ENCODE measurements around the gene RBMS1. TPM values are rescaled to one million over a fixed set of nuclear protein-coding genes. Genes with fewer than 3 reads are reported as not detected.

The RBMS1 gene
- total RNA-seq, 1 experiment from 2014 or later: 91.9 TPM

DNA sequence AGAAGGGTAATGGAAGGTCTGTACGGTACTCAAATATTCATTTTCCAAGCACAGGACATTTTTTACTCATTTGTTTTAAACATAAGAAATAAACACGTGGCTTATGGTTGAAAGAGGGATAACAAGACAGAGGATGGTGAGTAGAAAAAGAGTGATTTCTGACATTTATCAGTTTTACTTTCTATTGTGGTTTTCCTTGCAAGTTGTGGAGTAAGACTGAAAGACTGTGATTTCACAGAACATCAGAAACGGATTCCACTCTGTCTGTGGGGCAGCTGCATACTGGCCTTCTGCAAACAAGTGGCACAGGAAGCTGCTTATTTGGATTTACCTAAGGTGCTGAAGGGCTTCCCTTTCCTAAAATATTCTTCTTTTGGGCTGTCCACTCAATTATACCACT lies 171.3 kb downstream of the RBMS1 start:
- ChIA-PET POLR2A (no interaction called here), CTCF (interaction anchor here (2.7 kb wide), 1 partner anchor 648 kb away, joined by 14 read pairs; no protein-coding TSS in a partner anchor)

DNA sequence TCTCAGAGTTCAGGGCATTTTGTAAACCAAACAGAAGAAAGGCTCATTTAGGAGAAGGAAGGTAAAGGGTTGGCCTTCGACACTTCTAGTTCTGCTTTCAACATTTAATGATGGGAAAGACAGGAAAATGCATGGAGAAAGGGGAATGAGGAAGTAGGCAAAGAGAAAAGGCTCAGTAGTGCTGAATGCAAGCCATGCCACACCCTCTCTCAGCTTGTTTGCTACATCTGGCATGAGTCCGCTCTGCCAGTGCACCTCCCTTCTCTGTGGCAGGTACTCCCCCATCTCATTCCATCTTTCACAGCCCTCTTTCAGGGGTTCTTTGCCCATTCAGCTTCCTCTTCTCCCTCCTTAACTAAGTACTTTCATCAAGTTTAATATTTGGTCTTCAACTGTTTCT lies 172.6 kb downstream of the RBMS1 start:
- Histone ChIP-seq H3K36me3 (ENCODE audit: control insufficient read depth, insufficient read depth, low read length) (no peaks in the 10 kb centered on the region), H3K9me3 (no peaks in the 10 kb centered on the region), H3K4me3 (ENCODE audit: low read depth, low read length) (no peak overlapping the region), H3K27me3 (replicated peaks; ENCODE audit: control insufficient read depth, insufficient read depth, low read length) (no peaks in the 10 kb centered on the region), H3K4me1 (peaks cover 6% of the 10 kb centered on the region; the same call in 1 of the 2 replicates)
- no peak for DNase-seq
- no peak overlapping the region for H3K27ac Mint-ChIP-seq (ENCODE audit: unreplicated experiment)
- BruUV-seq (replicated peaks): no TSS peak
- no peaks in the 10 kb centered on the region for H3K36me3 Mint-ChIP-seq (ENCODE audit: insufficient read depth, unreplicated experiment)
- POLR2A ChIA-PET: no interaction called here
- H3K4me1 Mint-ChIP-seq (ENCODE audit: low read depth, unreplicated experiment): peaks cover 20% of the 10 kb centered on the region
- CTCF ChIA-PET: no interaction called here
- TF ChIP-seq, protein P1, sequence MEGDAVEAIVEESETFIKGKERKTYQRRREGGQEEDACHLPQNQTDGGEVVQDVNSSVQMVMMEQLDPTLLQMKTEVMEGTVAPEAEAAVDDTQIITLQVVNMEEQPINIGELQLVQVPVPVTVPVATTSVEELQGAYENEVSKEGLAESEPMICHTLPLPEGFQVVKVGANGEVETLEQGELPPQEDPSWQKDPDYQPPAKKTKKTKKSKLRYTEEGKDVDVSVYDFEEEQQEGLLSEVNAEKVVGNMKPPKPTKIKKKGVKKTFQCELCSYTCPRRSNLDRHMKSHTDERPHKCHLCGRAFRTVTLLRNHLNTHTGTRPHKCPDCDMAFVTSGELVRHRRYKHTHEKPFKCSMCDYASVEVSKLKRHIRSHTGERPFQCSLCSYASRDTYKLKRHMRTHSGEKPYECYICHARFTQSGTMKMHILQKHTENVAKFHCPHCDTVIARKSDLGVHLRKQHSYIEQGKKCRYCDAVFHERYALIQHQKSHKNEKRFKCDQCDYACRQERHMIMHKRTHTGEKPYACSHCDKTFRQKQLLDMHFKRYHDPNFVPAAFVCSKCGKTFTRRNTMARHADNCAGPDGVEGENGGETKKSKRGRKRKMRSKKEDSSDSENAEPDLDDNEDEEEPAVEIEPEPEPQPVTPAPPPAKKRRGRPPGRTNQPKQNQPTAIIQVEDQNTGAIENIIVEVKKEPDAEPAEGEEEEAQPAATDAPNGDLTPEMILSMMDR (IDR thresholded peaks at IDR 0.05; ENCODE audit: insufficient read depth in 1 of 2, low read depth in 1 of 2, low read length in 1 of 2, severe bottlenecking in 1 of 2, unreplicated experiment in 1 of 2): no peak
- H3K9me3 Mint-ChIP-seq (ENCODE audit: unreplicated experiment): no peaks in the 10 kb centered on the region
- H3K4me3 Mint-ChIP-seq (ENCODE audit: unreplicated experiment): no peak overlapping the region
- intact Hi-C loops (cut with micrococcal nuclease; ENCODE audit: unreplicated experiment): no loop called here
- H3K27me3 Mint-ChIP-seq (ENCODE audit: insufficient read depth, unreplicated experiment): no peaks in the 10 kb centered on the region

More for the DNA sequence above, 171.3 kb downstream of the RBMS1 start:
- no peaks in the 10 kb centered on the region for H3K36me3 Mint-ChIP-seq (ENCODE audit: insufficient read depth, unreplicated experiment)
- Histone ChIP-seq H3K4me1 (peaks cover 6% of the 10 kb centered on the region), H3K36me3 (ENCODE audit: control insufficient read depth, insufficient read depth, low read length) (no peaks in the 10 kb centered on the region), H3K4me3 (ENCODE audit: low read depth, low read length) (no peak overlapping the region), H3K27me3 (replicated peaks; ENCODE audit: control insufficient read depth, insufficient read depth, low read length) (no peaks in the 10 kb centered on the region), H3K9me3 (no peaks in the 10 kb centered on the region)
- intact Hi-C loops (cut with micrococcal nuclease; ENCODE audit: unreplicated experiment): no loop called here
- H3K9me3 Mint-ChIP-seq (ENCODE audit: unreplicated experiment): no peaks in the 10 kb centered on the region
- BruUV-seq (replicated peaks): no TSS peak
- no peak overlapping the region for H3K27ac Mint-ChIP-seq (ENCODE audit: unreplicated experiment)
- H3K4me1 Mint-ChIP-seq (ENCODE audit: low read depth, unreplicated experiment): peaks cover 20% of the 10 kb centered on the region
- no peak for DNase-seq
- TF ChIP-seq, protein P1 (IDR thresholded peaks at IDR 0.05; ENCODE audit: insufficient read depth in 1 of 2, low read depth in 1 of 2, low read length in 1 of 2, severe bottlenecking in 1 of 2, unreplicated experiment in 1 of 2): no peak
- H3K27me3 Mint-ChIP-seq (ENCODE audit: insufficient read depth, unreplicated experiment): no peaks in the 10 kb centered on the region
- H3K4me3 Mint-ChIP-seq (ENCODE audit: unreplicated experiment): no peak overlapping the region

DNA sequence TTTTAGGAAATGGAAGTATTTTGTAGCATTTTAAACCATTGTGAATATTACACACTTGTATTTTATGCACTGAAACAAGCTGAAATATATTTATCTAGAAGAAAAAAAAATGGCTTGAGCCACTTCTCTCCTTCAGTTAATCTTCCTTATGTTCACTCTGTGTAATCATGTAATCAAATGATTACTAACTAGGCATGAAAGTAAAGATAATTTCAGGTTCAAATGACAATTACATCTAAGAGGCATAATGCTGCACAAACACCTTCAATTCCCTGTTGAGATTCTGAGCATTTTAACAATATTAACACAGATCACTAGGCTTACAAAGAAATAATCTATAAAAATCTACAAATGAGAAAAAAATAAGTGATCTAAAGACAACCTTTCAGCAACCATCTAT lies 173.9 kb downstream of the RBMS1 start:
- Histone ChIP-seq H3K9me3 (no peaks in the 10 kb centered on the region), H3K4me1 (peaks cover 6% of the 10 kb centered on the region; the same call in 1 of the 2 replicates), H3K36me3 (ENCODE audit: control insufficient read depth, insufficient read depth, low read length) (no peaks in the 10 kb centered on the region), H3K27me3 (replicated peaks; ENCODE audit: control insufficient read depth, insufficient read depth, low read length) (no peaks in the 10 kb centered on the region), H3K4me3 (ENCODE audit: low read depth, low read length) (no peak overlapping the region)
- intact Hi-C loops (cut with micrococcal nuclease; ENCODE audit: unreplicated experiment): no loop called here
- ChIA-PET CTCF (no interaction called here), POLR2A (no interaction called here)
- no TSS peak for BruUV-seq (replicated peaks)
- Mint-ChIP-seq H3K4me1 (ENCODE audit: low read depth, unreplicated experiment) (peaks cover 16% of the 10 kb centered on the region), H3K27me3 (ENCODE audit: insufficient read depth, unreplicated experiment) (no peaks in the 10 kb centered on the region), H3K27ac (ENCODE audit: unreplicated experiment) (no peak overlapping the region), H3K36me3 (ENCODE audit: insufficient read depth, unreplicated experiment) (no peaks in the 10 kb centered on the region), H3K9me3 (ENCODE audit: unreplicated experiment) (no peaks in the 10 kb centered on the region), H3K4me3 (ENCODE audit: unreplicated experiment) (no peak overlapping the region)
- TF ChIP-seq, protein P1 (IDR thresholded peaks at IDR 0.05; ENCODE audit: insufficient read depth in 1 of 2, low read depth in 1 of 2, low read length in 1 of 2, severe bottlenecking in 1 of 2, unreplicated experiment in 1 of 2): no peak
- DNase-seq: no peak
